ENCODE results near the gene ATP8B2.
"Not testable (repeated sequence)": the region's sequence is repeated elsewhere in the genome, so short reads cannot be mapped to it uniquely, and the experiment has no call there.

The ATP8B2 gene

GRCh38 chr1:154335025-154335714 is 9.8 kb downstream of the ATP8B2 start:
- no peak overlapping the region for H3K4me3 ChIP-seq (ENCODE audit: low read length)
- DNase-seq (ENCODE audit: low read depth) = peak; percentile 35
- TF ChIP-seq CTCF (conservative IDR thresholded peaks at IDR 0.05; ENCODE audit: low read depth, low read length) = peak; percentile 88

- DNase-seq (ENCODE audit: low read depth) = no peak
Measured at GRCh38 chr1:154337253-154337894, 12.0 kb downstream of the ATP8B2 start.

GRCh38 chr1:154338875-154339274 is 13.6 kb downstream of the ATP8B2 start:
- no peak for DNase-seq (ENCODE audit: low read depth)
- TF ChIP-seq CTCF (conservative IDR thresholded peaks at IDR 0.05; ENCODE audit: low read depth, low read length) = no peak
- no peak overlapping the region for H3K4me3 ChIP-seq (ENCODE audit: low read length)

More at GRCh38 chr1:154337253-154337894, 12.0 kb downstream of the ATP8B2 start:
- H3K4me3 ChIP-seq (ENCODE audit: low read length) = no peak overlapping the region
- TF ChIP-seq CTCF (conservative IDR thresholded peaks at IDR 0.05; ENCODE audit: low read depth, low read length) = no peak

GRCh38 chr1:154341366-154341765 is 16.0 kb downstream of the ATP8B2 start:
- not testable (repeated sequence) for H3K4me3 ChIP-seq (ENCODE audit: low read length)

GRCh38 chr1:154342132-154342531 is 16.8 kb downstream of the ATP8B2 start:
- no peak for DNase-seq (ENCODE audit: low read depth)
- no peak for TF ChIP-seq CTCF (conservative IDR thresholded peaks at IDR 0.05; ENCODE audit: low read depth, low read length)
- H3K4me3 ChIP-seq (ENCODE audit: low read length) = no peak overlapping the region

More at GRCh38 chr1:154341366-154341765, 16.0 kb downstream of the ATP8B2 start:
- DNase-seq (ENCODE audit: low read depth) = not testable (repeated sequence)

GRCh38 chr1:154342836-154343472 is 17.6 kb downstream of the ATP8B2 start:
- H3K4me3 ChIP-seq (ENCODE audit: low read length) = no peak overlapping the region
- DNase-seq (ENCODE audit: low read depth) = no peak

More at GRCh38 chr1:154342836-154343472, 17.6 kb downstream of the ATP8B2 start:
- no peak for TF ChIP-seq CTCF (conservative IDR thresholded peaks at IDR 0.05; ENCODE audit: low read depth, low read length)
